ENCODE measurements around the gene TMEM91.
"Not testable (repeated sequence)": the region's sequence is repeated elsewhere in the genome, so short reads cannot be mapped to it uniquely, and the experiment has no call there.

The TMEM91 gene

DNA sequence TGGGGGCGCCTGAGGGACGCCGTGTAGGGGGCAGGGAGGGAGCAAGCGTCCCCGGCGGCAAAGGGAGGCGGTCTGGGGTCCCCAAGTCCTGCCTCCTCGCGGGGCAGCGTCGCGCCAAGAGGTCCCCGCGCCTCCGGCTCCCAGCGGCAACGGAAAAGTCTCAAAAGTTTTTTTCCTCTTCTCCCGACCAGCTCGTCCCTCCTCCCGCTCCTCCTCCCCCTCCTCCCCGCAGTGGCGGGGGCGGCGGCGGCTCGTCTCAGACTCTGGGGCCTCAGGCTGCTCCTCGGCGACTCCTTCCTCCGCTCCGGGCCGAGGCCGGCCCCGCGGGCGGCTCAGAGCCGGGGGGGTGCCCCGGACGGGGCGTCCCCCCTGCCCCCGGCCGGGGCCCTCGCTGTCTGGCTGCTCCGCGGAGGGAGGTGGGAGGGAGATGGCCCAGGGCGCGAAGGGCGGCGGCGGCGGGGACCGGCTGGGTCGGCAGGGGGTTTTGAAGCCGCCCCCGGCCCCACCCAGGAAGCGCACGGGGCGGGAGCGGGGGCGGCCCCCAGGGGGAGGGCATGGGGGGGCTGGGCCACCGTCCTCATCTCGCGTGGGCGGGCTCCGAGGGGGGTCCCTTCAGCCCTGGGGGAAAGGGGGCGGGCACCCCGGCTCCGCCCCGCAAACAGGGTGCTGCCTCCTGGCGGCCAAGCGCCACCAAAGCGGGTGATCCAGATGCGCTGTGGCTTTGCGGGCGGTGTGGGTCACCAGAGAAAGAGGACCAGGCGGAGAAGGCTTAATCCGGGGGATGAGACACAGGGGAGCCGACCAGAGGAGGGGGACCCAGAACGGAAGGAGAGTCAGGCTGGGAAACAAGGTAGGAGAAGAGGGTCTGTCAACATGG, 22.6 kb upstream of the TMEM91 start, which contains the start of gene TGFB1:
Gene TGFB1 (minus strand): TSS at position 457 of the 877 bp plus-strand sequence. CDS start 878 bp downstream, outside the sequence.
- DNase-seq = peak; percentile 93

GRCh38 chr19:41354343-41354953, 21.9 kb upstream of the TMEM91 start:
- DNase-seq = no peak

GRCh38 chr19:41355035-41355434, 21.3 kb upstream of the TMEM91 start:
- DNase-seq = no peak

DNA sequence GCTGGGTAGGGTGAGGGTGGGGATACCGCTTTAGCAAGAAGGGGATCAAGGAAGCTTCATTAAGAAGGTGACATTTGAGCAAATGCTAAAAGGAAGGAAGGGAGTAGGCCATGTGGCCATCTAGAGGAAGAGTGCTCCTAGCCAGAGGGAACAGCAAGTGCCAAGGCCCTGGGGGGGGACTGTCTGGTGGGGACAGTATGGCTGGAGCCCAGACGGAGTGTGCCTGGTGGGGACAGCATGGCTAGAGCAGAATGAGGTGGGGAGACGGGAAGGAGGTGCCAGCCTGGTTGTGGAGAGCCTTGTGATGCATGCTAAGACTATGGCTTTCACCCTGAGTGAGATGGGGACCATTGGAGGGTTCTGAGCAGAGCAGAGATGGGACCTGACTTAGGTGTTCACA, 20.5 kb upstream of the TMEM91 start:
- DNase-seq = no peak

GRCh38 chr19:41356984-41357739, 19.2 kb upstream of the TMEM91 start:
- no peak for DNase-seq

- DNase-seq = no peak
Measured at GRCh38 chr19:41357746-41358145, 18.6 kb upstream of the TMEM91 start.

GRCh38 chr19:41359741-41360140, 16.6 kb upstream of the TMEM91 start:
- no peak for DNase-seq

- DNase-seq = no peak
Measured at GRCh38 chr19:41362143-41362847, 14.0 kb upstream of the TMEM91 start.

DNA sequence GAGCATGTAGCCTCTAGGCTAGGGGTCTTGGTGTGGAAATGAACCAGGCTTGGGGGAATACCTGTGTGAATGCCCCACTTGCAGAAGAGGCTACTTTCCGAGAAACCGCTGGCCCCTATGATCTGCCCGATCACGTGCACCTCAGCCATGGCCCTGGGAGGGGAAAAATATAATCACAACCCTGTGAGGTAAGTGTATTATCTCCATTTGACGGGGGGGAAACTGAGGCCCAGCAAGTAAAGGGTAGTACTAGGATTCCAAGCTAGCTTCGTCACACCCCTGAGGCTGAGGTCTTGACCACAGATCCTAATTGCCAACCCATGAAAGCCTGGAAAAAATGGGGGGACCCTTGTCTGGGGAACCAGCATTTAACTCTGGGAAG, 13.0 kb upstream of the TMEM91 start:
- DNase-seq = no peak

- peak; percentile 99 for DNase-seq
Measured at GRCh38 chr19:41363753-41364523, 12.4 kb upstream of the TMEM91 start, which contains the start of gene B9D2. TSS of gene B9D2 (minus strand) at chr19:41364149. CDS start at chr19:41363519, 630 bp downstream.

- DNase-seq = no peak
Measured at GRCh38 chr19:41364524-41365391, 11.6 kb upstream of the TMEM91 start.

DNA sequence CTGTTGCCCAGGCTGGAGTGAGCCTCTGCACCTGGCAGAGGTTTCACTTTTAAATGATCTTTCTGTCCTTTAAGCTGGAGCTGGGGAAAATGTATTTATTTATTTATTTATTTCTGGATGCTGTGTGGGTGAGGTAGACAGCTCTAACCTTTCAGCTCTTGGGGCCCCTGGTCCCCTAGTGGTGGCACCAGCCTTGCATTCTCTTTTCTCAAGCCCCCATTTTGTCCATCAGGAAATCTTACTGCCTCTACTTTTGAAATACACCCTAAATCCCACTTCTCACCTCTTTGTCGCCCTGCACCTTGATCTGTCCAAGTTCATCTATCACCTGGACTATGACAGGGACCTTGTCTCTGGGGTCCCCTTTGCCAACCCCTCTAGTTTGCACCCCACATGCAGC, 10.2 kb upstream of the TMEM91 start:
- DNase-seq = no peak

- peak; percentile 92 for DNase-seq
Measured at GRCh38 chr19:41367848-41368301, 8.5 kb upstream of the TMEM91 start.

DNA sequence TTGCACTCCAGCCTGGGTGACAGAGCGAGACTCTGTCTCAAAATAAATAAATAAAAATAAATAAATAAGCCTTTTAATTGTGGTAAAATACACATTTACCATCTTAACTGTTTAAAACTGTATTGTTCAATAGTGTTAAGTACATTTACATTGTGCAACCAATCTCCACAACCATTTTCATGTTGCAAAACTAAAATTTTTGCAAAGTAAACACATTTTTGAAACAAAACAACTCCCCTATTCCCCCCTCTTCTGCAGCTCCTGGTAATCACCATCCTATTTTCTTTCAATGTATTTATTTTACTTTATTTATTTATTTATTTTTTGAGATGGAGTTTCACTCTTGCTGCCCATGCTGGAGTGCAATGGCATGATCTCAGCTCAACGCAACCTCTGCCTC, 6.6 kb upstream of the TMEM91 start:
- no peak for DNase-seq

DNA sequence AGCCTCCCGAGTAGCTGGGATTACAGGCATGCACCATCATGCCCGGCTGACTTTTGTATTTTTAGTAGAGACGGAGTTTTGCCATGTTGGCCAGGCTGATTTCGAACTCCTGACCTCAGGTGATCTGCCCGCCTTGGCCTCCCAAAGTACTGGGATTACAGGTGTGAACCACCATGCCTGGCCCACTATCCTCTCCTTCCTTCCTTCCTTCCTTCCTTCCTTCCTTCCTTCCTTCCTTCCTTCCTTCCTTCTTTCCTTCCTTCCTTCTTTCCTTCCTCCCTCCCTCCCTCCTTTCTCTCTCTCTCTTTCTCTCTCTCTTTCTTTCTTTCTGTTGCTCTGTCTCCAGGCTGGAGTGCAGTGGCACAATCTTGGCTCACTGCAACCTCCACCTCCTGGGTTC, 5.2 kb upstream of the TMEM91 start:
- DNase-seq = not testable (repeated sequence)

DNA sequence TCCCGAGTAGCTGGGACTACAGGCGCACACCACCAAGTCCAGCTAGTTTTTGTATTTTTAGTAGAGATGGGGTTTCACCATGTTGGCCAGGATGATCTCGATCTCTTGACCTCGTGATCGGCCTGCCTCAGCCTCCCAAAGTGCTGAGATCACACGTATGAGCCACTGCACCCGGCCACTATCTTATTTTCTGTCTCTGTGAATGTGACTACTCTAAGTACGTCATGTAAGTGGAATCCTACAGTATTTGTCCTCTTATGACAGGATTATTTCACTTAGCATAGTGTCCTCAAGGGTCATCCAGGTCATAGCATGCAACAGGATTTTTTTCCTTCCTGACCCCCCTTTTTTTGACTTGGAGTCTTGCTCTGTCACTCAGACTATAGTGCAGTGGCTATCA, 4.8 kb upstream of the TMEM91 start:
- no peak for DNase-seq

- DNase-seq = no peak
Measured at GRCh38 chr19:41372501-41372900, 3.8 kb upstream of the TMEM91 start.

- DNase-seq = peak; percentile 92
Measured at GRCh38 chr19:41373993-41374392, 2.3 kb upstream of the TMEM91 start.

- no peak for DNase-seq
Measured at GRCh38 chr19:41376998-41377365, 649 bp downstream of the TMEM91 start.

DNA sequence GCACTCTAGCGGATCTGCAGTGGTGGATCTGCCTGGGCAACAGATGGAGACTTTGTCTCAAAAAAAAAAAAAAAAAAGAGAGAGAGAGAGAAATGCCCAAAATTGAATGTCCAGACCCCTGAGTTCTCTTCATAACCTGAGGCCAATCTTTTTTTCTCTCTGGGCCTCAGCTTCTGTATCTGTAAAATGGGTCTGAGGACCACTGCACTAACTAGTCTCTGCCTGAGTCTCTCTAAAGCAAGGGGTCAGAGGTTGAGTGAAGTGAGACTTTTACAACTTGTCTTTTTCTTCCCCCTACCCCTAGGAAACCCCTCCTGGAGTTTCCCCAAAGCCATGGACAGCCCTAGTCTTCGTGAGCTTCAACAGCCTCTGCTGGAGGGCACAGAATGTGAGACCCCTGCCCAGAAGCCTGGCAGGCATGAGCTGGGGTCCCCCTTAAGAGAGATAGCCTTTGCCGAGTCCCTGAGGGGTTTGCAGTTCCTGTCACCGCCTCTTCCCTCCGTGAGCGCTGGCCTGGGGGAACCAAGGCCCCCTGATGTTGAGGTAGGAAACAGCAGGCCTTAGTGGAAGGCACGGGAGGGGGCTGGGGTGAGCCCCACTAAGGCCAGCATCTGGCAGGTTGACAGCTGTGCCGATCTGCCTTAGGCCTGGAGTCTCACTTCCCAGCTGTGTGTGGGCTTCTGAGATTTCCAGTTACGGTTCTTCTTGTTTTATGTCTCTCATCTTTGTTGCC, 1.8 kb downstream of the TMEM91 start:
- DNase-seq = no peak
